GM12874 (cell line): Measurements from ENCODE around the gene OSBPL5.

ENCODE experiments used
- CTCF ChIP-seq: IDR thresholded peaks from 2 replicates; pipeline ENCODE4 v1.5.1; 2011; ENCODE audit warnings: low read depth, mild to moderate bottlenecking, control low read depth, low read length, moderate library complexity; ENCODE audit not compliant: insufficient read depth

OSBPL5 gene

GRCh38 chr11:3158821-3159220 lies 6.3 kb downstream of the OSBPL5 start:
- TF ChIP-seq CTCF = no peak

- no peak for TF ChIP-seq CTCF
Measured at GRCh38 chr11:3158131-3158591, 6.9 kb downstream of the OSBPL5 start.

GRCh38 chr11:3157381-3158130 lies 7.6 kb downstream of the OSBPL5 start:
- TF ChIP-seq CTCF = no peak

GRCh38 chr11:3156661-3157311 lies 8.3 kb downstream of the OSBPL5 start:
- no peak for TF ChIP-seq CTCF

- no peak for TF ChIP-seq CTCF
Measured at GRCh38 chr11:3156282-3156660, 8.8 kb downstream of the OSBPL5 start.

- no peak for TF ChIP-seq CTCF
Measured at GRCh38 chr11:3155691-3156258, 9.3 kb downstream of the OSBPL5 start.

- no peak for TF ChIP-seq CTCF
Measured at GRCh38 chr11:3155216-3155615, 9.9 kb downstream of the OSBPL5 start.
